ENCODE results near the gene MEGF11.

The MEGF11 gene

GRCh38 chr15:66045542-66045941, 208.0 kb downstream of the MEGF11 start:
- no peak overlapping the region for H3K9ac ChIP-seq (ENCODE audit: low read length in 5 of 5)
- no peaks in the 10 kb centered on the region for H3K36me3 ChIP-seq (ENCODE audit: control insufficient read depth in 5 of 5, insufficient read depth in 5 of 5, low read length in 5 of 5)
- no peaks in the 10 kb centered on the region for H3K4me1 ChIP-seq (ENCODE audit: control insufficient read depth in 5 of 5, insufficient read depth in 5 of 5, low read length in 5 of 5)
- H3K9me3 ChIP-seq (ENCODE audit: control insufficient read depth in 5 of 5, low read length in 5 of 5) = peaks cover 0 to 8% (median 4%) of the 10 kb centered on the region in 5 donors
- peaks cover 3 to 16% (median 10%) of the 10 kb centered on the region in 5 donors for H3K27me3 ChIP-seq (ENCODE audit: control insufficient read depth in 5 of 5, insufficient read depth in 4 of 5, low read length in 5 of 5)
- H3K27ac ChIP-seq (ENCODE audit: low read depth, low read length) = no peak overlapping the region
- no peak overlapping the region for H3K4me3 ChIP-seq (ENCODE audit: low read depth in 1 of 5, low read length in 5 of 5)

DNA sequence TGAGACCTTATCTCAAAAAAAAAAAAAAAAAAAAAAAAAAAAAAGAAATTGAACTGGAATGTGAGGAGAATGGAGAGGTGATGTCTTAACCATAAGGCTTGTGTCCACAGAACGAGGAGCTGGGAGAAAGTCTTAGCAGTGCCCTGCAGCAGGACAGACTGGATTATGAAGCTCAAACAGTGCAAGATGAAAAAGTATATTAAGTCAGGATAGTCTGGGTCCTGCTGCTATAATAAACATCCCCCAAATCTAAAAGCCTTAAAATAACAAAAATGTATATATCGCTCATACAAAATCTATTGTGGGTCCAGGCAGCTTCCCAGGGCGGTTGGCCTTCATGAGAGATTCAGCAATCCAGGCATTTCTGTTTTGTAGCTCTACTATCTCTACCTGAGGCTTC, 208.7 kb downstream of the MEGF11 start:
- no peaks in the 10 kb centered on the region for H3K36me3 ChIP-seq (ENCODE audit: control insufficient read depth in 5 of 5, insufficient read depth in 5 of 5, low read length in 5 of 5)
- H3K4me1 ChIP-seq (ENCODE audit: control insufficient read depth in 5 of 5, insufficient read depth in 5 of 5, low read length in 5 of 5) = no peaks in the 10 kb centered on the region
- peaks cover 0 to 8% (median 4%) of the 10 kb centered on the region in 5 donors for H3K9me3 ChIP-seq (ENCODE audit: control insufficient read depth in 5 of 5, low read length in 5 of 5)
- peaks cover 3 to 23% (median 16%) of the 10 kb centered on the region in 5 donors for H3K27me3 ChIP-seq (ENCODE audit: control insufficient read depth in 5 of 5, insufficient read depth in 4 of 5, low read length in 5 of 5)
- H3K9ac ChIP-seq (ENCODE audit: low read length in 5 of 5) = no peak overlapping the region
- H3K4me3 ChIP-seq (ENCODE audit: low read depth in 1 of 5, low read length in 5 of 5) = no peak overlapping the region
- no peak overlapping the region for H3K27ac ChIP-seq (ENCODE audit: low read depth, low read length)

DNA sequence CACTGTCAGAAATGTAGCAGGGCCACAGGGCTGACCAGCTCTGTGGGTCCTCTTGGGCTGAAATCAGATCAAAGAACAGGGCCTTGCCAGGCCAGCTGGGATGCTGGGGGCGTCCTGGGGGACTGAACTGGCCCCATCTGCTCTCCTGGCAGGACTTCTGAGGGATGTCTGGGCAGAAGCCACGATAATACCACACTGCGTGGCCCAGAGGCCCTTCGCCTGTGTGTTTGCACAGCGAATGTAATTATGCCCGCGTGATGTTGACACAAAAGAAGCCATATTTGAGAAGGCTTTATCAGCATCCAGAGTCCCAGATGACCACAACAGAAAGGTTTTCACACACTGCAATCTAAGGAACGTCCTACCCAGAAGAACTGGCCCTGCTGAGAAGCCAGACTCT, 210.3 kb downstream of the MEGF11 start:
- Histone ChIP-seq H3K4me1 (ENCODE audit: control insufficient read depth in 5 of 5, insufficient read depth in 5 of 5, low read length in 5 of 5) (peaks cover 0 to 4% (median 0%) of the 10 kb centered on the region in 5 donors), H3K27ac (ENCODE audit: low read depth, low read length) (no peak overlapping the region), H3K27me3 (ENCODE audit: control insufficient read depth in 5 of 5, insufficient read depth in 4 of 5, low read length in 5 of 5) (peaks cover 9 to 36% (median 22%) of the 10 kb centered on the region in 5 donors), H3K9ac (ENCODE audit: low read length in 5 of 5) (no peak overlapping the region), H3K4me3 (ENCODE audit: low read depth in 1 of 5, low read length in 5 of 5) (no peak overlapping the region), H3K9me3 (ENCODE audit: control insufficient read depth in 5 of 5, low read length in 5 of 5) (peaks cover 0 to 8% (median 4%) of the 10 kb centered on the region in 5 donors), H3K36me3 (ENCODE audit: control insufficient read depth in 5 of 5, insufficient read depth in 5 of 5, low read length in 5 of 5) (no peaks in the 10 kb centered on the region)

- no peak overlapping the region for H3K27ac ChIP-seq (ENCODE audit: low read depth, low read length)
- peaks cover 0 to 4% (median 0%) of the 10 kb centered on the region in 5 donors for H3K4me1 ChIP-seq (ENCODE audit: control insufficient read depth in 5 of 5, insufficient read depth in 5 of 5, low read length in 5 of 5)
- H3K27me3 ChIP-seq (ENCODE audit: control insufficient read depth in 5 of 5, insufficient read depth in 4 of 5, low read length in 5 of 5) = peaks cover 12 to 42% (median 24%) of the 10 kb centered on the region in 5 donors
- peaks cover 0 to 8% (median 4%) of the 10 kb centered on the region in 5 donors for H3K9me3 ChIP-seq (ENCODE audit: control insufficient read depth in 5 of 5, low read length in 5 of 5)
- no peaks in the 10 kb centered on the region for H3K36me3 ChIP-seq (ENCODE audit: control insufficient read depth in 5 of 5, insufficient read depth in 5 of 5, low read length in 5 of 5)
- no peak overlapping the region for H3K4me3 ChIP-seq (ENCODE audit: low read depth in 1 of 5, low read length in 5 of 5)
- H3K9ac ChIP-seq (ENCODE audit: low read length in 5 of 5) = no peak overlapping the region
Observed at GRCh38 chr15:66042624-66043023, 210.9 kb downstream of the MEGF11 start.

GRCh38 chr15:66041276-66041675, 212.3 kb downstream of the MEGF11 start:
- peaks cover 0 to 8% (median 4%) of the 10 kb centered on the region in 5 donors for H3K9me3 ChIP-seq (ENCODE audit: control insufficient read depth in 5 of 5, low read length in 5 of 5)
- H3K27me3 ChIP-seq (ENCODE audit: control insufficient read depth in 5 of 5, insufficient read depth in 4 of 5, low read length in 5 of 5) = peaks cover 21 to 52% (median 33%) of the 10 kb centered on the region in 5 donors
- H3K4me3 ChIP-seq (ENCODE audit: low read depth in 1 of 5, low read length in 5 of 5) = no peak overlapping the region
- H3K36me3 ChIP-seq (ENCODE audit: control insufficient read depth in 5 of 5, insufficient read depth in 5 of 5, low read length in 5 of 5) = no peaks in the 10 kb centered on the region
- no peak overlapping the region for H3K9ac ChIP-seq (ENCODE audit: low read length in 5 of 5)
- no peak overlapping the region for H3K27ac ChIP-seq (ENCODE audit: low read depth, low read length)
- H3K4me1 ChIP-seq (ENCODE audit: control insufficient read depth in 5 of 5, insufficient read depth in 5 of 5, low read length in 5 of 5) = peaks cover 0 to 4% (median 0%) of the 10 kb centered on the region in 5 donors

GRCh38 chr15:66040211-66040892, 213.2 kb downstream of the MEGF11 start:
- H3K9ac ChIP-seq (ENCODE audit: low read length in 5 of 5) = no peak overlapping the region
- no peak overlapping the region for H3K27ac ChIP-seq (ENCODE audit: low read depth, low read length)
- no peak overlapping the region for H3K4me3 ChIP-seq (ENCODE audit: low read depth in 1 of 5, low read length in 5 of 5)
- H3K9me3 ChIP-seq (ENCODE audit: control insufficient read depth in 5 of 5, low read length in 5 of 5) = peaks cover 0 to 7% (median 3%) of the 10 kb centered on the region in 5 donors
- H3K36me3 ChIP-seq (ENCODE audit: control insufficient read depth in 5 of 5, insufficient read depth in 5 of 5, low read length in 5 of 5) = no peaks in the 10 kb centered on the region
- peaks cover 25 to 60% (median 36%) of the 10 kb centered on the region in 5 donors for H3K27me3 ChIP-seq (ENCODE audit: control insufficient read depth in 5 of 5, insufficient read depth in 4 of 5, low read length in 5 of 5)
- H3K4me1 ChIP-seq (ENCODE audit: control insufficient read depth in 5 of 5, insufficient read depth in 5 of 5, low read length in 5 of 5) = peaks cover 0 to 4% (median 0%) of the 10 kb centered on the region in 5 donors

GRCh38 chr15:66039117-66039871, 214.3 kb downstream of the MEGF11 start:
- no peak overlapping the region for H3K4me3 ChIP-seq (ENCODE audit: low read depth in 1 of 5, low read length in 5 of 5)
- H3K9me3 ChIP-seq (ENCODE audit: control insufficient read depth in 5 of 5, low read length in 5 of 5) = peaks cover 0 to 2% (median 0%) of the 10 kb centered on the region in 5 donors
- peaks cover 25 to 60% (median 33%) of the 10 kb centered on the region in 5 donors for H3K27me3 ChIP-seq (ENCODE audit: control insufficient read depth in 5 of 5, insufficient read depth in 4 of 5, low read length in 5 of 5)
- H3K36me3 ChIP-seq (ENCODE audit: control insufficient read depth in 5 of 5, insufficient read depth in 5 of 5, low read length in 5 of 5) = no peaks in the 10 kb centered on the region
- peaks cover 0 to 4% (median 0%) of the 10 kb centered on the region in 5 donors for H3K4me1 ChIP-seq (ENCODE audit: control insufficient read depth in 5 of 5, insufficient read depth in 5 of 5, low read length in 5 of 5)
- no peak overlapping the region for H3K27ac ChIP-seq (ENCODE audit: low read depth, low read length)
- no peak overlapping the region for H3K9ac ChIP-seq (ENCODE audit: low read length in 5 of 5)

- Histone ChIP-seq H3K4me3 (ENCODE audit: low read depth in 1 of 5, low read length in 5 of 5) (no peak overlapping the region), H3K36me3 (ENCODE audit: control insufficient read depth in 5 of 5, insufficient read depth in 5 of 5, low read length in 5 of 5) (no peaks in the 10 kb centered on the region), H3K27ac (ENCODE audit: low read depth, low read length) (no peak overlapping the region), H3K4me1 (ENCODE audit: control insufficient read depth in 5 of 5, insufficient read depth in 5 of 5, low read length in 5 of 5) (peaks cover 0 to 4% (median 0%) of the 10 kb centered on the region in 5 donors), H3K9me3 (ENCODE audit: control insufficient read depth in 5 of 5, low read length in 5 of 5) (peaks cover 0 to 2% (median 0%) of the 10 kb centered on the region in 5 donors), H3K9ac (ENCODE audit: low read length in 5 of 5) (no peak overlapping the region), H3K27me3 (ENCODE audit: control insufficient read depth in 5 of 5, insufficient read depth in 4 of 5, low read length in 5 of 5) (peaks cover 25 to 59% (median 33%) of the 10 kb centered on the region in 5 donors)
Observed at GRCh38 chr15:66038387-66039116, 215.0 kb downstream of the MEGF11 start.

GRCh38 chr15:66036859-66037258, 216.7 kb downstream of the MEGF11 start:
- no peaks in the 10 kb centered on the region for H3K36me3 ChIP-seq (ENCODE audit: control insufficient read depth in 5 of 5, insufficient read depth in 5 of 5, low read length in 5 of 5)
- H3K4me1 ChIP-seq (ENCODE audit: control insufficient read depth in 5 of 5, insufficient read depth in 5 of 5, low read length in 5 of 5) = peaks cover 0 to 4% (median 0%) of the 10 kb centered on the region in 5 donors
- no peak overlapping the region for H3K27ac ChIP-seq (ENCODE audit: low read depth, low read length)
- no peak overlapping the region for H3K4me3 ChIP-seq (ENCODE audit: low read depth in 1 of 5, low read length in 5 of 5)
- H3K27me3 ChIP-seq (ENCODE audit: control insufficient read depth in 5 of 5, insufficient read depth in 4 of 5, low read length in 5 of 5) = peaks cover 25 to 56% (median 32%) of the 10 kb centered on the region in 5 donors
- peaks cover 0 to 7% (median 2%) of the 10 kb centered on the region in 5 donors for H3K9me3 ChIP-seq (ENCODE audit: control insufficient read depth in 5 of 5, low read length in 5 of 5)
- H3K9ac ChIP-seq (ENCODE audit: low read length in 5 of 5) = no peak overlapping the region

All from subcutaneous abdominal adipose tissue (tissue), 5 donors.